ENCODE results near the gene POC1A. TPM values are rescaled to one million over a fixed set of nuclear protein-coding genes. Genes with fewer than 3 reads are reported as not detected.

POC1A gene
- total and polyA plus RNA-seq, 10 of the 15 experiments (the other 5 are each of a cell fraction or from before 2014, with no cell fraction given), result 8.5 to 49.8 (median 23.5) TPM

DNA sequence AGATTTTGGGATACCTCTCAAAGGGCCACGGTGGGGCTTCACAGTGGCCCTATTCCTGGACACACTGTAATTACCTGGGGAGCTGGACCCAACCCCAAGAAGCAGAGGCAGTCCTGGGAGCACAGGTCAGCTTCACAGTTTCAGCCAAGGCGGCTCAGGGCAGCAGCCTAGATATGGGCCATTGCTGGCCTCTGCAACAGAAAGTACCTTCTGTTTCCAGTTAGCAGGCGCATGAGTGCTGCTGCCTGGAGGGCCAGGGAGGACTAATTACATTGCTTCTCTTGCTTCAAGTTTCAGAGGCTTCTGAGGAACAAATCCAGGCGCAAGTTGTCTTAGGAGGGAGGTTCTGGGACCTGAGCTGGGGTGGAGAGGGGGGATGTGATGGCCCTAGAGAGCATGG is 84.4 kb downstream of the POC1A start (continued):
- TF ChIP-seq, protein P1, sequence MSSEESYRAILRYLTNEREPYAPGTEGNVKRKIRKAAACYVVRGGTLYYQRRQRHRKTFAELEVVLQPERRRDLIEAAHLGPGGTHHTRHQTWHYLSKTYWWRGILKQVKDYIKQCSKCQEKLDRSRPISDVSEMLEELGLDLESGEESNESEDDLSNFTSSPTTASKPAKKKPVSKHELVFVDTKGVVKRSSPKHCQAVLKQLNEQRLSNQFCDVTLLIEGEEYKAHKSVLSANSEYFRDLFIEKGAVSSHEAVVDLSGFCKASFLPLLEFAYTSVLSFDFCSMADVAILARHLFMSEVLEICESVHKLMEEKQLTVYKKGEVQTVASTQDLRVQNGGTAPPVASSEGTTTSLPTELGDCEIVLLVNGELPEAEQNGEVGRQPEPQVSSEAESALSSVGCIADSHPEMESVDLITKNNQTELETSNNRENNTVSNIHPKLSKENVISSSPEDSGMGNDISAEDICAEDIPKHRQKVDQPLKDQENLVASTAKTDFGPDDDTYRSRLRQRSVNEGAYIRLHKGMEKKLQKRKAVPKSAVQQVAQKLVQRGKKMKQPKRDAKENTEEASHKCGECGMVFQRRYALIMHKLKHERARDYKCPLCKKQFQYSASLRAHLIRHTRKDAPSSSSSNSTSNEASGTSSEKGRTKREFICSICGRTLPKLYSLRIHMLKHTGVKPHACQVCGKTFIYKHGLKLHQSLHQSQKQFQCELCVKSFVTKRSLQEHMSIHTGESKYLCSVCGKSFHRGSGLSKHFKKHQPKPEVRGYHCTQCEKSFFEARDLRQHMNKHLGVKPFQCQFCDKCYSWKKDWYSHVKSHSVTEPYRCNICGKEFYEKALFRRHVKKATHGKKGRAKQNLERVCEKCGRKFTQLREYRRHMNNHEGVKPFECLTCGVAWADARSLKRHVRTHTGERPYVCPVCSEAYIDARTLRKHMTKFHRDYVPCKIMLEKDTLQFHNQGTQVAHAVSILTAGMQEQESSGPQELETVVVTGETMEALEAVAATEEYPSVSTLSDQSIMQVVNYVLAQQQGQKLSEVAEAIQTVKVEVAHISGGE (CRISPR knock-in tag; IDR thresholded peaks at IDR 0.05), result no peak
- TF ChIP-seq, protein P2, sequence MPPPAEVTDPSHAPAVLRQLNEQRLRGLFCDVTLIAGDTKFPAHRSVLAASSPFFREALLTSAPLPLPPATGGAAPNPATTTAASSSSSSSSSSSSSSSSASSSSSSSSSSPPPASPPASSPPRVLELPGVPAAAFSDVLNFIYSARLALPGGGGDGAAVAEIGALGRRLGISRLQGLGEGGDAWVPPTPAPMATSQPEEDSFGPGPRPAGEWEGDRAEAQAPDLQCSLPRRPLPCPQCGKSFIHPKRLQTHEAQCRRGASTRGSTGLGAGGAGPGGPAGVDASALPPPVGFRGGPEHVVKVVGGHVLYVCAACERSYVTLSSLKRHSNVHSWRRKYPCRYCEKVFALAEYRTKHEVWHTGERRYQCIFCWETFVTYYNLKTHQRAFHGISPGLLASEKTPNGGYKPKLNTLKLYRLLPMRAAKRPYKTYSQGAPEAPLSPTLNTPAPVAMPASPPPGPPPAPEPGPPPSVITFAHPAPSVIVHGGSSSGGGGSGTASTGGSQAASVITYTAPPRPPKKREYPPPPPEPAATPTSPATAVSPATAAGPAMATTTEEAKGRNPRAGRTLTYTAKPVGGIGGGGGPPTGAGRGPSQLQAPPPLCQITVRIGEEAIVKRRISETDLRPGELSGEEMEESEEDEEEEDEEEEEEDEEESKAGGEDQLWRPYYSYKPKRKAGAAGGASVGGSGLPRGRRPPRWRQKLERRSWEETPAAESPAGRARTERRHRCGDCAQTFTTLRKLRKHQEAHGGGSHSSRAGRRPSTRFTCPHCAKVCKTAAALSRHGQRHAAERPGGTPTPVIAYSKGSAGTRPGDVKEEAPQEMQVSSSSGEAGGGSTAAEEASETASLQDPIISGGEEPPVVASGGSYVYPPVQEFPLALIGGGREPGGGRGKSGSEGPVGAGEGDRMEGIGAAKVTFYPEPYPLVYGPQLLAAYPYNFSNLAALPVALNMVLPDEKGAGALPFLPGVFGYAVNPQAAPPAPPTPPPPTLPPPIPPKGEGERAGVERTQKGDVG (CRISPR knock-in tag; IDR thresholded peaks at IDR 0.05), result no peak
- TF ChIP-seq EED (IDR thresholded peaks at IDR 0.05; ENCODE audit: low read depth) (no peak), SMC3 (IDR thresholded peaks at IDR 0.05; ENCODE audit: borderline replicate concordance, low read length) (no peak), RB1 (IDR thresholded peaks at IDR 0.05; ENCODE audit: borderline replicate concordance) (no peak), SMAD5 (IDR thresholded peaks at IDR 0.05; ENCODE audit: low read depth) (no peak), TCF3 (IDR thresholded peaks at IDR 0.05; ENCODE audit: borderline replicate concordance, insufficient read depth, low read depth, low read length) (no peak), CREM (IDR thresholded peaks at IDR 0.05; ENCODE audit: low read depth) (no peak), HCFC1 (IDR thresholded peaks at IDR 0.05; ENCODE audit: low read length) (no peak), ZNF384 (IDR thresholded peaks at IDR 0.05; ENCODE audit: borderline replicate concordance, low read depth, low read length) (no peak), IRF4 (IDR thresholded peaks at IDR 0.05; ENCODE audit: low read depth, low read length) (no peak), BRCA1 (IDR thresholded peaks at IDR 0.05; ENCODE audit: low read depth, low read length) (no peak), RAD51 (IDR thresholded peaks at IDR 0.05) (no peak)
- TF ChIP-seq, protein P3, sequence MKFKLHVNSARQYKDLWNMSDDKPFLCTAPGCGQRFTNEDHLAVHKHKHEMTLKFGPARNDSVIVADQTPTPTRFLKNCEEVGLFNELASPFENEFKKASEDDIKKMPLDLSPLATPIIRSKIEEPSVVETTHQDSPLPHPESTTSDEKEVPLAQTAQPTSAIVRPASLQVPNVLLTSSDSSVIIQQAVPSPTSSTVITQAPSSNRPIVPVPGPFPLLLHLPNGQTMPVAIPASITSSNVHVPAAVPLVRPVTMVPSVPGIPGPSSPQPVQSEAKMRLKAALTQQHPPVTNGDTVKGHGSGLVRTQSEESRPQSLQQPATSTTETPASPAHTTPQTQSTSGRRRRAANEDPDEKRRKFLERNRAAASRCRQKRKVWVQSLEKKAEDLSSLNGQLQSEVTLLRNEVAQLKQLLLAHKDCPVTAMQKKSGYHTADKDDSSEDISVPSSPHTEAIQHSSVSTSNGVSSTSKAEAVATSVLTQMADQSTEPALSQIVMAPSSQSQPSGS (IDR thresholded peaks at IDR 0.05; ENCODE audit: low read length), result no peak

Measured in GM12878 (cell line).